IMR-90 (cell line): ENCODE results near the gene PRELID1. TPM values are rescaled to one million over a fixed set of nuclear protein-coding genes. Genes with fewer than 3 reads are reported as not detected.

Source experiments
- ATAC-seq: fragments of 200-7000 bp; cut with Tn5 transposase; 2 replicates; pipeline ENCODE4 v1.9.1; 2020; ENCODE audit warnings: low read depth, mild to moderate bottlenecking, moderate library complexity
- BruUV-seq: library from RNA; stranded (reverse); fragments of 400-500 nt; replicated peaks from 2 replicates; lab custom pipeline; 2021; lab: Mats Ljungman, UMichigan
- CTCF ChIA-PET: fragments of 300-600 bp; formaldehyde crosslinking; extraction: SDS; loops from one replicate; lab custom pipeline; 2021; ENCODE audit warnings: antibody characterized with exemption; lab: Yijun Ruan, JAX
- POLR2A ChIA-PET: fragments of 300-600 bp; sonication (Branson Sonifier 250); formaldehyde crosslinking; loops from one replicate; lab custom pipeline; 2022; ENCODE audit warnings: antibody characterized with exemption; ENCODE audit not compliant: unreplicated experiment; lab: Charles Lee
- DNase-seq: peaks from one replicate; pipeline ENCODE4 v3.0.0; 2013
- H2AFZ ChIP-seq: replicated peaks from 2 replicates; pipeline ENCODE3; 2013; ENCODE audit warnings: low read length, mild to moderate bottlenecking; ENCODE audit not compliant: poor library complexity
- H2AK5ac ChIP-seq: 2 replicates; pipeline ENCODE4 v1.6.1; 2013; ENCODE audit warnings: low read depth, low read length, inconsistent platforms
- H2AK9ac ChIP-seq: replicated peaks from 2 replicates; pipeline ENCODE3; 2013; ENCODE audit warnings: mild to moderate bottlenecking, low read depth, low read length, moderate library complexity; ENCODE audit not compliant: poor library complexity
- H2BK120ac ChIP-seq: 2 replicates; pipeline ENCODE4 v1.6.1; 2013; ENCODE audit warnings: low read depth, low read length, inconsistent platforms
- H2BK15ac ChIP-seq: 3 replicates; pipeline ENCODE4 v1.6.1; 2013; ENCODE audit warnings: low read depth, low read length, inconsistent platforms
- H2BK20ac ChIP-seq: 2 replicates; pipeline ENCODE4 v1.6.1; 2013; ENCODE audit warnings: low read depth, mild to moderate bottlenecking, inconsistent platforms, low read length, moderate library complexity
- H2BK5ac ChIP-seq: 2 replicates; pipeline ENCODE4 v1.6.1; 2013; ENCODE audit warnings: mild to moderate bottlenecking, low read depth, low read length, inconsistent platforms; ENCODE audit not compliant: poor library complexity, severe bottlenecking
- H3K14ac ChIP-seq: replicated peaks from 2 replicates; pipeline ENCODE4 v1.6.1; 2013; ENCODE audit warnings: low read depth, low read length, inconsistent platforms
- H3K18ac ChIP-seq: 2 replicates; pipeline ENCODE4 v1.6.1; 2013; ENCODE audit warnings: low read depth, low read length, control low read depth
- H3K23ac ChIP-seq: 2 replicates; pipeline ENCODE4 v1.6.1; 2013; ENCODE audit warnings: low read depth, low read length, inconsistent platforms
- H3K27ac ChIP-seq: 2 replicates; pipeline ENCODE4 v1.5.1; 2013; ENCODE audit warnings: mild to moderate bottlenecking, control low read depth, low read length; ENCODE audit not compliant: insufficient read depth
- H3K27me3 ChIP-seq: 2 replicates; pipeline ENCODE4 v1.6.1; 2013; ENCODE audit warnings: low read length; ENCODE audit not compliant: control insufficient read depth, insufficient read depth
- H3K36me3 ChIP-seq: 2 replicates; pipeline ENCODE4 v1.6.1; 2013; ENCODE audit warnings: low read length, mixed read lengths; ENCODE audit not compliant: control insufficient read depth, insufficient read depth
- H3K4ac ChIP-seq: 2 replicates; pipeline ENCODE4 v1.6.1; 2013; ENCODE audit warnings: low read depth, low read length, inconsistent platforms
- H3K4me1 ChIP-seq: 2 replicates; pipeline ENCODE4 v1.6.1; 2013; ENCODE audit warnings: low read length, mixed read lengths; ENCODE audit not compliant: control insufficient read depth, insufficient read depth
- H3K4me2 ChIP-seq: 2 replicates; pipeline ENCODE4 v1.6.1; 2013; ENCODE audit warnings: low read depth, mild to moderate bottlenecking, control low read depth, low read length, moderate library complexity
- H3K4me3 ChIP-seq: 2 replicates; pipeline ENCODE4 v1.5.1; 2013; ENCODE audit warnings: low read depth, mild to moderate bottlenecking, control low read depth, low read length, moderate library complexity; ENCODE audit not compliant: insufficient read depth
- H3K56ac ChIP-seq: 2 replicates; pipeline ENCODE4 v1.6.1; 2013; ENCODE audit warnings: low read length, inconsistent platforms; ENCODE audit not compliant: insufficient read depth; ENCODE audit errors: extremely low read depth
- H3K79me1 ChIP-seq, 2 experiments: 2 replicates each; pipeline ENCODE4 v1.6.1; 2013; ENCODE audit warnings: low read length in 2 of 2, inconsistent platforms in 1 of 2, low read depth in 1 of 2
- H3K9ac ChIP-seq: 2 replicates; pipeline ENCODE4 v1.6.1; 2013; ENCODE audit warnings: low read depth, low read length, control low read depth
- H3K9me1 ChIP-seq: 2 replicates; pipeline ENCODE4 v1.6.1; 2013; ENCODE audit warnings: low read length, inconsistent platforms; ENCODE audit not compliant: insufficient read depth
- H3K9me3 ChIP-seq: 2 replicates; pipeline ENCODE4 v1.6.1; 2013; ENCODE audit warnings: low read length; ENCODE audit not compliant: control insufficient read depth, insufficient read depth
- H4K20me1 ChIP-seq: 2 replicates; pipeline ENCODE4 v1.6.1; 2013; ENCODE audit warnings: low read length, inconsistent platforms; ENCODE audit not compliant: insufficient read depth
- H4K5ac ChIP-seq: 2 replicates; pipeline ENCODE4 v1.6.1; 2013; ENCODE audit warnings: mild to moderate bottlenecking, low read depth, low read length, control low read depth
- H4K8ac ChIP-seq, 2 experiments: 2 replicates each; pipeline ENCODE4 v1.6.1; 2013; ENCODE audit warnings: low read depth in 2 of 2, low read length in 2 of 2, control low read depth in 1 of 2, inconsistent platforms in 1 of 2
- H4K91ac ChIP-seq: 2 replicates; pipeline ENCODE4 v1.6.1; 2013; ENCODE audit warnings: low read depth, low read length, inconsistent platforms; ENCODE audit not compliant: insufficient read depth
- CEBPB ChIP-seq: IDR thresholded peaks from 2 replicates; pipeline ENCODE4 v1.6.1; 2012; ENCODE audit warnings: low read depth, low read length, improper control_type of control experiment
- CHD1 ChIP-seq: IDR thresholded peaks from 2 replicates; pipeline ENCODE4 v1.6.1; 2012; ENCODE audit warnings: low read depth, low read length, improper control_type of control experiment
- ELK1 ChIP-seq: fragments of 150-350 bp; IDR thresholded peaks from 2 replicates; pipeline ENCODE4 v1.6.1; 2016; ENCODE audit warnings: low read depth, mild to moderate bottlenecking, low read length, moderate library complexity, borderline replicate concordance
- FOS ChIP-seq: fragments of 150-350 bp; IDR thresholded peaks from 2 replicates; pipeline ENCODE4 v1.6.1; 2016; ENCODE audit warnings: low read depth, low read length
- MAFK ChIP-seq: IDR thresholded peaks from 2 replicates; pipeline ENCODE4 v1.6.1; 2012; ENCODE audit warnings: low read depth, low read length, improper control_type of control experiment
- MAZ ChIP-seq: IDR thresholded peaks from 2 replicates; pipeline ENCODE4 v1.6.1; 2012; ENCODE audit warnings: low read depth, mild to moderate bottlenecking, low read length, improper control_type of control experiment, moderate library complexity, borderline replicate concordance
- MXI1 ChIP-seq: IDR thresholded peaks from 2 replicates; pipeline ENCODE4 v1.6.1; 2012; ENCODE audit warnings: low read depth, mild to moderate bottlenecking, low read length, moderate library complexity, borderline replicate concordance
- NFE2L2 ChIP-seq: fragments of 150-350 bp; IDR thresholded peaks from 2 replicates; pipeline ENCODE4 v1.6.1; 2016; ENCODE audit warnings: low read depth, mild to moderate bottlenecking, low read length
- RAD21 ChIP-seq: IDR thresholded peaks from 2 replicates; pipeline ENCODE4 v1.6.1; 2012; ENCODE audit warnings: low read length, improper control_type of control experiment
- RCOR1 ChIP-seq: IDR thresholded peaks from 2 replicates; pipeline ENCODE4 v1.6.1; 2012; ENCODE audit warnings: mild to moderate bottlenecking, low read length, improper control_type of control experiment; ENCODE audit not compliant: insufficient replicate concordance
- RFX5 ChIP-seq: IDR thresholded peaks from 2 replicates; pipeline ENCODE4 v1.8.0; 2012; ENCODE audit warnings: low read depth, mild to moderate bottlenecking, low read length, moderate library complexity
- WGBS, 2 experiments: methylation state at CpG; one replicate each; pipeline versions ENCODE4 v1.1.5 to v1.1.7; 2013; ENCODE audit warnings: missing lambda C conversion rate in 2 of 2; ENCODE audit not compliant: insufficient read length in 1 of 2; ENCODE audit errors: extremely low coverage in 2 of 2; 5-methylcytosine and 5-hydroxymethylcytosine counted together
- dilution Hi-C: fragments of 300-500 bp; cut with HindIII; formaldehyde crosslinking; loops from one replicate; pipeline ENCODE4 v1.14.3; 2018; ENCODE audit warnings: low sequenced_read_pairs; ENCODE audit not compliant: unreplicated experiment
- in situ Hi-C: fragments of 300-500 bp; cut with MboI; formaldehyde crosslinking; loops from 3 replicates; pipeline ENCODE4 v1.14.3; 2019; ENCODE audit warnings: low sequenced_read_pairs, inconsistent platforms, mixed read lengths
- intact Hi-C: fragments of 100-400 bp; cut with micrococcal nuclease; formaldehyde crosslinking; loops from 2 replicates; pipeline ENCODE4 v1.10.0; 2022
- polyA plus RNA-seq, 3 experiments: library from polyadenylated mRNA; depleted of rRNA; stranded (reverse); fragments of >200 nt; gene quantifications; 2 replicates each; pipeline ENCODE4 v1.2.3, GENCODE V29; 2012; ENCODE audit warnings: low replicate concordance in 1 of 3
- total RNA-seq: library from RNA; depleted of rRNA; stranded (reverse); fragments of >200 nt; gene quantifications from 2 replicates; pipeline ENCODE4 v1.2.3, GENCODE V29; 2012
- TF ChIP-seq, protein P1 (sequence below): fragments of 150-350 bp; IDR thresholded peaks from 2 replicates; pipeline ENCODE4 v1.6.1; 2017; ENCODE audit warnings: mild to moderate bottlenecking, antibody characterized with exemption, low read length, low read depth
- TF ChIP-seq, protein P2 (sequence below): conservative IDR thresholded peaks from 2 replicates; pipeline ENCODE4 v1.5.1; 2012; ENCODE audit warnings: mild to moderate bottlenecking, low read depth, low read length, improper control_type of control experiment

The PRELID1 gene
- total and polyA plus RNA-seq, 2 of the 4 experiments (the other 2 are of a cell fraction): 116 to 239 TPM

DNA sequence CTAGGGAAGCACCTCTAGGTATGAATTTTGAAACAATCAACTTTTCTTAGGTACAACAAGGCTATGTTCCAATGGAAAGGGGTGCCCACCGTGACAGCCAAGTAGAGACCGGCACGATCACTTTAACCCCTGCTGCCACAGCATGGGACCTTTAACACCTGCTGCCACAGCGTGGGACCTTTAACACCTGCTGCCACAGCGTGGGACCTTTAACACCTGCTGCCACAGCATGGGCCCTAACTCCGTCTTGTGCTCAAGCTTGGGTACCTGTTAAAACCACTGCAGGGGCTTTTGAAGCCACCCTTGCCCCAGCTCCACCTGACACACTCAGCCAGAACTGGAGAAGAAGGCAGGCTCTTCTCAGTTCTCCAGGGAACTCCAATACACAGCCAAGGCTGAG is 26.3 kb downstream of the PRELID1 start:
- ATAC-seq (no peak), DNase-seq (no peak)
- Histone ChIP-seq H2BK20ac (no peak overlapping the region), H3K18ac (no peak overlapping the region), H4K91ac (no peak overlapping the region), H3K23ac (no peak overlapping the region), H3K9me3 (no peaks in the 10 kb centered on the region), H2AFZ (no peak overlapping the region), H3K14ac (no peak overlapping the region), H3K56ac (no peak overlapping the region), H4K20me1 (peaks cover 5% of the 10 kb centered on the region), H3K36me3 (peaks cover 51% of the 10 kb centered on the region), H3K9ac (no peak overlapping the region), H3K9me1 (peaks cover 2% of the 10 kb centered on the region; the same call in 1 of the 2 replicates), H3K27ac (no peak overlapping the region), H3K4ac (no peak overlapping the region), H3K4me2 (no peak overlapping the region), H3K79me1 (peaks cover 5 to 22% of the 10 kb centered on the region in 2 experiments; a peak in 3 of 4 replicates), H2AK9ac (no peak overlapping the region), H2BK5ac (no peak overlapping the region), H3K4me1 (peaks cover 2% of the 10 kb centered on the region; the same call in 1 of the 2 replicates), H2BK120ac (no peak overlapping the region), H3K27me3 (no peaks in the 10 kb centered on the region), H2BK15ac (no peak overlapping the region), H3K4me3 (no peak overlapping the region), H2AK5ac (no peak overlapping the region), H4K5ac (no peak overlapping the region), H4K8ac (no peak overlapping the region)
- in situ Hi-C loops (no loop called here), intact Hi-C loops (no loop called here), dilution Hi-C loops (no loop called here)
- 73% methylated on average over 5 of the region's 6 CpGs; no CpG with 5 or more reads in 1 of the 2 experiments for WGBS, 2 experiments
- POLR2A ChIA-PET: no interaction called here
- TF ChIP-seq ELK1: no peak
- TF ChIP-seq NFE2L2: no peak
- no peak for TF ChIP-seq RCOR1
- TF ChIP-seq, protein P1, sequence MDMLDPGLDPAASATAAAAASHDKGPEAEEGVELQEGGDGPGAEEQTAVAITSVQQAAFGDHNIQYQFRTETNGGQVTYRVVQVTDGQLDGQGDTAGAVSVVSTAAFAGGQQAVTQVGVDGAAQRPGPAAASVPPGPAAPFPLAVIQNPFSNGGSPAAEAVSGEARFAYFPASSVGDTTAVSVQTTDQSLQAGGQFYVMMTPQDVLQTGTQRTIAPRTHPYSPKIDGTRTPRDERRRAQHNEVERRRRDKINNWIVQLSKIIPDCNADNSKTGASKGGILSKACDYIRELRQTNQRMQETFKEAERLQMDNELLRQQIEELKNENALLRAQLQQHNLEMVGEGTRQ: no peak
- no peak for TF ChIP-seq MXI1
- TF ChIP-seq MAFK: no peak
- no peak for TF ChIP-seq MAZ
- no peak for TF ChIP-seq RFX5
- TF ChIP-seq, protein P2, sequence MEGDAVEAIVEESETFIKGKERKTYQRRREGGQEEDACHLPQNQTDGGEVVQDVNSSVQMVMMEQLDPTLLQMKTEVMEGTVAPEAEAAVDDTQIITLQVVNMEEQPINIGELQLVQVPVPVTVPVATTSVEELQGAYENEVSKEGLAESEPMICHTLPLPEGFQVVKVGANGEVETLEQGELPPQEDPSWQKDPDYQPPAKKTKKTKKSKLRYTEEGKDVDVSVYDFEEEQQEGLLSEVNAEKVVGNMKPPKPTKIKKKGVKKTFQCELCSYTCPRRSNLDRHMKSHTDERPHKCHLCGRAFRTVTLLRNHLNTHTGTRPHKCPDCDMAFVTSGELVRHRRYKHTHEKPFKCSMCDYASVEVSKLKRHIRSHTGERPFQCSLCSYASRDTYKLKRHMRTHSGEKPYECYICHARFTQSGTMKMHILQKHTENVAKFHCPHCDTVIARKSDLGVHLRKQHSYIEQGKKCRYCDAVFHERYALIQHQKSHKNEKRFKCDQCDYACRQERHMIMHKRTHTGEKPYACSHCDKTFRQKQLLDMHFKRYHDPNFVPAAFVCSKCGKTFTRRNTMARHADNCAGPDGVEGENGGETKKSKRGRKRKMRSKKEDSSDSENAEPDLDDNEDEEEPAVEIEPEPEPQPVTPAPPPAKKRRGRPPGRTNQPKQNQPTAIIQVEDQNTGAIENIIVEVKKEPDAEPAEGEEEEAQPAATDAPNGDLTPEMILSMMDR: no peak
- no peak for TF ChIP-seq FOS
- no peak for TF ChIP-seq RAD21
- TF ChIP-seq CHD1: no peak
- TF ChIP-seq CEBPB: no peak
- BruUV-seq: no TSS peak
- CTCF ChIA-PET: no interaction called here
